ENCODE data around the gene DMD.

GRCh38 chrX:32893751-32894150 lies 317.6 kb downstream of the DMD start:
- TF ChIP-seq CTCF (conservative IDR thresholded peaks at IDR 0.05 in 1 of 2, IDR thresholded peaks at IDR 0.05 in 1 of 2; ENCODE audit: low read depth in 1 of 2, low read length in 2 of 2) (no peak), EZH2 (IDR thresholded peaks at IDR 0.05; ENCODE audit: low read length, missing control alignments) (no peak)
